Measurements from ENCODE around the gene PTGDR. TPM values are rescaled to one million over a fixed set of nuclear protein-coding genes. Genes with fewer than 3 reads are reported as not detected.

PTGDR gene
- total and polyA plus RNA-seq, 10 of the 15 experiments (the other 5 are each of a cell fraction or from before 2014, with no cell fraction given) = not detected

DNA sequence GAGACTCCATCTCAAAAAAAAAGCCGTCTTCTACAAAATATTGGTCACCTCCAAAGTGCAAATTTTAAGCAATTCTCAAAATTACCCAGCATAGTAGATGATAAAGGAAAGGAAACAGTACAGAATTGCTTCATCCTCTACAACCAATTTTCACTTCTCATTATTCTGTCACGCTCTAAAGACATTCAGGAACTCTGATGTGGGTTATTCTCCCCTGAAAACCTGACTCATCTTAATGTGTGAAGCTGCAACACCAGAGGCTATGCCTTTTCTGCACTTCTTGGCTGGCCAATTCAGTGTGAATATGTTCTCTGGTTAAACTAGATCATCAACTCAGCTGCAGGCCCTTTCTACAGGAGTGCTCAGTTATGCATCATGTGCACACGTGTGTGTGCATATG lies 57.6 kb downstream of the PTGDR start (continued):
- TF ChIP-seq CREM (IDR thresholded peaks at IDR 0.05; ENCODE audit: low read depth) = peak; percentile 73; the same call in 1 of the 2 replicates
- 0 out of 2 replicates have a peak, but pooled peaks have one; percentile 34 for TF ChIP-seq GATAD2B (conservative IDR thresholded peaks at IDR 0.05; ENCODE audit: low read depth)
- TF ChIP-seq BMI1 (IDR thresholded peaks at IDR 0.05; ENCODE audit: borderline replicate concordance) = 0 out of 2 replicates have a peak, but pooled peaks have one; percentile 42
- TF ChIP-seq RFX5 (IDR thresholded peaks at IDR 0.05; ENCODE audit: low read depth, low read length) = no peak
- TF ChIP-seq POLR2A (IDR thresholded peaks at IDR 0.05; ENCODE audit: low read depth, low read length) = no peak
- no peak for TF ChIP-seq MYC (IDR thresholded peaks at IDR 0.05; ENCODE audit: insufficient read depth, insufficient read length, insufficient replicate concordance, low read length, severe bottlenecking)
- peak; percentile 95; the same call in 1 of the 2 replicates for TF ChIP-seq MTA2 (IDR thresholded peaks at IDR 0.05; ENCODE audit: low read depth)
- TF ChIP-seq, protein P1, sequence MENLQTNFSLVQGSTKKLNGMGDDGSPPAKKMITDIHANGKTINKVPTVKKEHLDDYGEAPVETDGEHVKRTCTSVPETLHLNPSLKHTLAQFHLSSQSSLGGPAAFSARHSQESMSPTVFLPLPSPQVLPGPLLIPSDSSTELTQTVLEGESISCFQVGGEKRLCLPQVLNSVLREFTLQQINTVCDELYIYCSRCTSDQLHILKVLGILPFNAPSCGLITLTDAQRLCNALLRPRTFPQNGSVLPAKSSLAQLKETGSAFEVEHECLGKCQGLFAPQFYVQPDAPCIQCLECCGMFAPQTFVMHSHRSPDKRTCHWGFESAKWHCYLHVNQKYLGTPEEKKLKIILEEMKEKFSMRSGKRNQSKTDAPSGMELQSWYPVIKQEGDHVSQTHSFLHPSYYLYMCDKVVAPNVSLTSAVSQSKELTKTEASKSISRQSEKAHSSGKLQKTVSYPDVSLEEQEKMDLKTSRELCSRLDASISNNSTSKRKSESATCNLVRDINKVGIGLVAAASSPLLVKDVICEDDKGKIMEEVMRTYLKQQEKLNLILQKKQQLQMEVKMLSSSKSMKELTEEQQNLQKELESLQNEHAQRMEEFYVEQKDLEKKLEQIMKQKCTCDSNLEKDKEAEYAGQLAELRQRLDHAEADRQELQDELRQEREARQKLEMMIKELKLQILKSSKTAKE (IDR thresholded peaks at IDR 0.05; ENCODE audit: low read depth, poor library complexity, severe bottlenecking) = peak; percentile 75
- peak; percentile 67; the same call in 1 of the 2 replicates for TF ChIP-seq IRF4 (IDR thresholded peaks at IDR 0.05; ENCODE audit: low read depth, low read length)
- TF ChIP-seq, protein P2, sequence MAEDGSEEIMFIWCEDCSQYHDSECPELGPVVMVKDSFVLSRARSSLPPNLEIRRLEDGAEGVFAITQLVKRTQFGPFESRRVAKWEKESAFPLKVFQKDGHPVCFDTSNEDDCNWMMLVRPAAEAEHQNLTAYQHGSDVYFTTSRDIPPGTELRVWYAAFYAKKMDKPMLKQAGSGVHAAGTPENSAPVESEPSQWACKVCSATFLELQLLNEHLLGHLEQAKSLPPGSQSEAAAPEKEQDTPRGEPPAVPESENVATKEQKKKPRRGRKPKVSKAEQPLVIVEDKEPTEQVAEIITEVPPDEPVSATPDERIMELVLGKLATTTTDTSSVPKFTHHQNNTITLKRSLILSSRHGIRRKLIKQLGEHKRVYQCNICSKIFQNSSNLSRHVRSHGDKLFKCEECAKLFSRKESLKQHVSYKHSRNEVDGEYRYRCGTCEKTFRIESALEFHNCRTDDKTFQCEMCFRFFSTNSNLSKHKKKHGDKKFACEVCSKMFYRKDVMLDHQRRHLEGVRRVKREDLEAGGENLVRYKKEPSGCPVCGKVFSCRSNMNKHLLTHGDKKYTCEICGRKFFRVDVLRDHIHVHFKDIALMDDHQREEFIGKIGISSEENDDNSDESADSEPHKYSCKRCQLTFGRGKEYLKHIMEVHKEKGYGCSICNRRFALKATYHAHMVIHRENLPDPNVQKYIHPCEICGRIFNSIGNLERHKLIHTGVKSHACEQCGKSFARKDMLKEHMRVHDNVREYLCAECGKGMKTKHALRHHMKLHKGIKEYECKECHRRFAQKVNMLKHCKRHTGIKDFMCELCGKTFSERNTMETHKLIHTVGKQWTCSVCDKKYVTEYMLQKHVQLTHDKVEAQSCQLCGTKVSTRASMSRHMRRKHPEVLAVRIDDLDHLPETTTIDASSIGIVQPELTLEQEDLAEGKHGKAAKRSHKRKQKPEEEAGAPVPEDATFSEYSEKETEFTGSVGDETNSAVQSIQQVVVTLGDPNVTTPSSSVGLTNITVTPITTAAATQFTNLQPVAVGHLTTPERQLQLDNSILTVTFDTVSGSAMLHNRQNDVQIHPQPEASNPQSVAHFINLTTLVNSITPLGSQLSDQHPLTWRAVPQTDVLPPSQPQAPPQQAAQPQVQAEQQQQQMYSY (CRISPR knock-in tag; IDR thresholded peaks at IDR 0.05) = no peak
- peak; percentile 90 for TF ChIP-seq SPI1 (IDR thresholded peaks at IDR 0.05; ENCODE audit: borderline replicate concordance, insufficient read depth, low read depth, low read length)
- TF ChIP-seq BRCA1 (IDR thresholded peaks at IDR 0.05; ENCODE audit: low read depth, low read length) = no peak
- peak; percentile 65; the same call in 1 of the 2 replicates for TF ChIP-seq ZNF217 (IDR thresholded peaks at IDR 0.05)
- TF ChIP-seq MXI1 (IDR thresholded peaks at IDR 0.05; ENCODE audit: low read depth, low read length) = no peak
- TF ChIP-seq, protein P3, sequence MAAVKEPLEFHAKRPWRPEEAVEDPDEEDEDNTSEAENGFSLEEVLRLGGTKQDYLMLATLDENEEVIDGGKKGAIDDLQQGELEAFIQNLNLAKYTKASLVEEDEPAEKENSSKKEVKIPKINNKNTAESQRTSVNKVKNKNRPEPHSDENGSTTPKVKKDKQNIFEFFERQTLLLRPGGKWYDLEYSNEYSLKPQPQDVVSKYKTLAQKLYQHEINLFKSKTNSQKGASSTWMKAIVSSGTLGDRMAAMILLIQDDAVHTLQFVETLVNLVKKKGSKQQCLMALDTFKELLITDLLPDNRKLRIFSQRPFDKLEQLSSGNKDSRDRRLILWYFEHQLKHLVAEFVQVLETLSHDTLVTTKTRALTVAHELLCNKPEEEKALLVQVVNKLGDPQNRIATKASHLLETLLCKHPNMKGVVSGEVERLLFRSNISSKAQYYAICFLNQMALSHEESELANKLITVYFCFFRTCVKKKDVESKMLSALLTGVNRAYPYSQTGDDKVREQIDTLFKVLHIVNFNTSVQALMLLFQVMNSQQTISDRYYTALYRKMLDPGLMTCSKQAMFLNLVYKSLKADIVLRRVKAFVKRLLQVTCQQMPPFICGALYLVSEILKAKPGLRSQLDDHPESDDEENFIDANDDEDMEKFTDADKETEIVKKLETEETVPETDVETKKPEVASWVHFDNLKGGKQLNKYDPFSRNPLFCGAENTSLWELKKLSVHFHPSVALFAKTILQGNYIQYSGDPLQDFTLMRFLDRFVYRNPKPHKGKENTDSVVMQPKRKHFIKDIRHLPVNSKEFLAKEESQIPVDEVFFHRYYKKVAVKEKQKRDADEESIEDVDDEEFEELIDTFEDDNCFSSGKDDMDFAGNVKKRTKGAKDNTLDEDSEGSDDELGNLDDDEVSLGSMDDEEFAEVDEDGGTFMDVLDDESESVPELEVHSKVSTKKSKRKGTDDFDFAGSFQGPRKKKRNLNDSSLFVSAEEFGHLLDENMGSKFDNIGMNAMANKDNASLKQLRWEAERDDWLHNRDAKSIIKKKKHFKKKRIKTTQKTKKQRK (IDR thresholded peaks at IDR 0.05; ENCODE audit: low read depth, low read length) = no peak
- TF ChIP-seq ESRRA (IDR thresholded peaks at IDR 0.05; ENCODE audit: low read length) = no peak
- no peak for TF ChIP-seq ZNF384 (IDR thresholded peaks at IDR 0.05; ENCODE audit: borderline replicate concordance, low read depth, low read length)
- TF ChIP-seq NFIC (IDR thresholded peaks at IDR 0.05; ENCODE audit: low read depth, low read length) = peak; percentile 91
- no peak for TF ChIP-seq YBX1 (IDR thresholded peaks at IDR 0.05)
- no peak for TF ChIP-seq SMAD5 (IDR thresholded peaks at IDR 0.05; ENCODE audit: low read depth)
- TF ChIP-seq RBBP5 (conservative IDR thresholded peaks at IDR 0.05) = no peak
- TF ChIP-seq, protein P4, sequence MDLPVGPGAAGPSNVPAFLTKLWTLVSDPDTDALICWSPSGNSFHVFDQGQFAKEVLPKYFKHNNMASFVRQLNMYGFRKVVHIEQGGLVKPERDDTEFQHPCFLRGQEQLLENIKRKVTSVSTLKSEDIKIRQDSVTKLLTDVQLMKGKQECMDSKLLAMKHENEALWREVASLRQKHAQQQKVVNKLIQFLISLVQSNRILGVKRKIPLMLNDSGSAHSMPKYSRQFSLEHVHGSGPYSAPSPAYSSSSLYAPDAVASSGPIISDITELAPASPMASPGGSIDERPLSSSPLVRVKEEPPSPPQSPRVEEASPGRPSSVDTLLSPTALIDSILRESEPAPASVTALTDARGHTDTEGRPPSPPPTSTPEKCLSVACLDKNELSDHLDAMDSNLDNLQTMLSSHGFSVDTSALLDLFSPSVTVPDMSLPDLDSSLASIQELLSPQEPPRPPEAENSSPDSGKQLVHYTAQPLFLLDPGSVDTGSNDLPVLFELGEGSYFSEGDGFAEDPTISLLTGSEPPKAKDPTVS (IDR thresholded peaks at IDR 0.05; ENCODE audit: low read depth, low read length) = no peak
